CD4-positive, CD25-positive, alpha-beta regulatory T cell (primary cell): Measurements from ENCODE around the gene BDH1. TPM values are rescaled to one million over a fixed set of nuclear protein-coding genes. Genes with fewer than 3 reads are reported as not detected.

Experiments used
- ATAC-seq, 2 donors: fragments of 150-1000 bp; cut with Tn5 transposase; one replicate each; pipeline ENCODE4 v1.10.0; 2021; ENCODE audit warnings: low read depth in 2 of 2, moderate number of reproducible peaks in 2 of 2, moderate library complexity in 1 of 2
- DNase-seq, 3 donors: peaks; one replicate each; pipeline versions ENCODE4 v3.0.0 to v3.0.0-alpha.2; 2012 to 2022; ENCODE audit warnings: mixed read lengths in 1 of 3
- H3K27ac ChIP-seq: one replicate; pipeline ENCODE4 v1.7.0; 2013; ENCODE audit warnings: mild to moderate bottlenecking, low read length; ENCODE audit not compliant: insufficient read depth, poor library complexity, severe bottlenecking
- H3K27me3 ChIP-seq: one replicate; pipeline ENCODE4 v1.7.0; 2013; ENCODE audit warnings: low read length; ENCODE audit not compliant: control insufficient read depth, insufficient read depth
- H3K36me3 ChIP-seq: one replicate; pipeline ENCODE4 v1.7.0; 2013; ENCODE audit warnings: mild to moderate bottlenecking, low read length, moderate library complexity; ENCODE audit not compliant: control insufficient read depth, insufficient read depth
- H3K4me1 ChIP-seq: 2 replicates; pipeline ENCODE4 v1.7.0; 2013; ENCODE audit warnings: mild to moderate bottlenecking, low read length; ENCODE audit not compliant: insufficient read depth, control insufficient read depth, poor library complexity, severe bottlenecking
- H3K4me3 ChIP-seq: one replicate; pipeline ENCODE4 v1.7.0; 2013; ENCODE audit warnings: low read depth, mild to moderate bottlenecking, low read length, moderate library complexity
- H3K9me3 ChIP-seq, 2 experiments: 1 replicate in 1 of 2; 2 replicates in 1 of 2; pipeline ENCODE4 v1.7.0; 2013; ENCODE audit warnings: low read length in 2 of 2, mild to moderate bottlenecking in 1 of 2, moderate library complexity in 1 of 2; ENCODE audit not compliant: control insufficient read depth in 2 of 2
- H3K27ac Mint-ChIP-seq, 3 donors: one replicate each; pipeline ENCODE4 v1.8.0; 2020 to 2022; ENCODE audit warnings: mild to moderate bottlenecking in 3 of 3, mixed read lengths in 3 of 3, moderate library complexity in 2 of 3
- H3K27me3 Mint-ChIP-seq: one replicate; pipeline ENCODE4 v1.8.0; 2022; ENCODE audit warnings: mild to moderate bottlenecking, mixed read lengths
- H3K36me3 Mint-ChIP-seq: one replicate; pipeline ENCODE4 v1.8.0; 2020; ENCODE audit warnings: mixed read lengths
- H3K4me1 Mint-ChIP-seq, 4 donors: one replicate each; pipeline ENCODE4 v1.8.0; 2020 to 2022; ENCODE audit warnings: mixed read lengths in 4 of 4, mild to moderate bottlenecking in 1 of 4
- H3K4me3 Mint-ChIP-seq, 4 donors: one replicate each; pipeline ENCODE4 v1.8.0; 2020 to 2022; ENCODE audit warnings: mild to moderate bottlenecking in 4 of 4, mixed read lengths in 4 of 4, moderate library complexity in 3 of 4
- H3K9me3 Mint-ChIP-seq, 7 donors: one replicate each; pipeline ENCODE4 v1.8.0; 2020 to 2022; ENCODE audit warnings: mixed read lengths in 7 of 7, mild to moderate bottlenecking in 3 of 7, moderate library complexity in 2 of 7
- polyA plus RNA-seq, 4 donors: library from polyadenylated mRNA; unstranded; fragments of 300-500 nt; fragmentation: Illumina TruSeq; gene quantifications; one replicate each; pipeline ENCODE4 v1.2.3, GENCODE V29; 2021
- total RNA-seq: library from RNA; stranded (reverse); gene quantifications from one replicate; pipeline ENCODE4 v1.2.3, GENCODE V29; 2022

Gene BDH1
- total and polyA plus RNA-seq, 5 donors from 2014 or later, result 13.5 to 29.8 (median 20.3) TPM

- no peak overlapping the region for H3K4me3 Mint-ChIP-seq
- ATAC-seq, result no peak
- H3K36me3 ChIP-seq, result no peaks in the 10 kb centered on the region
- H3K36me3 Mint-ChIP-seq, result no peaks in the 10 kb centered on the region
- H3K27me3 ChIP-seq, result no peaks in the 10 kb centered on the region
- no peaks in the 10 kb centered on the region for H3K9me3 Mint-ChIP-seq
- H3K4me1 Mint-ChIP-seq, result no peaks in the 10 kb centered on the region
- no peak overlapping the region for H3K27ac Mint-ChIP-seq
- no peaks in the 10 kb centered on the region for H3K27me3 Mint-ChIP-seq
- no peaks in the 10 kb centered on the region for H3K9me3 ChIP-seq
- no peak overlapping the region for H3K4me3 ChIP-seq
- no peak for DNase-seq
- H3K27ac ChIP-seq, result no peak overlapping the region
- H3K4me1 ChIP-seq, result no peaks in the 10 kb centered on the region
These were observed 51.5 kb downstream of the BDH1 start for GRCh38 chr3:197504229-197504628.

DNA sequence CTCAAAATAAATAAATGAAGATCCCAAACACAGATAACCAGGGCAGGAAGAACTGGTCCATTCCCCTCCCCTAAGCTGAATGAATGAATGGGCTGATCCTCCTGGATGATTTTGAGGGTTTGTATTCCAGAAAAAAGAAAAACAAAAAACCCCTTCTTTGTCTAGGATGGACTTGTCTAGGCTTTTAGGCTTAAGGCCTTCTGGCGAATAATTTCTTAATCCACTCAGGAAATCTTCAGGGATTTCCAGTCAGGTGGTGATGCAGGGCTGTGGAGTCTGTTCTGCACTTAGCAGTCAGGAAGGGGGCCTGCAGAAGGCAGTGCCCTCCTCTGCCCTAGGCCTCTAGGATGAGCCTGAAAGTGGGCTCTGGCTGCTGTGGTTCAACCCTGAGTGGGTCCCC, 52.1 kb downstream of the BDH1 start:
- Mint-ChIP-seq H3K4me1 (no peaks in the 10 kb centered on the region), H3K9me3 (no peaks in the 10 kb centered on the region), H3K36me3 (no peaks in the 10 kb centered on the region), H3K27ac (no peak overlapping the region), H3K4me3 (no peak overlapping the region), H3K27me3 (no peaks in the 10 kb centered on the region)
- Histone ChIP-seq H3K27ac (no peak overlapping the region), H3K9me3 (no peaks in the 10 kb centered on the region), H3K36me3 (no peaks in the 10 kb centered on the region), H3K4me3 (no peak overlapping the region), H3K4me1 (no peaks in the 10 kb centered on the region), H3K27me3 (no peaks in the 10 kb centered on the region)
- DNase-seq (no peak), ATAC-seq (no peak)

GRCh38 chr3:197501879-197502620, 53.7 kb downstream of the BDH1 start:
- H3K27ac ChIP-seq, result no peak overlapping the region
- H3K9me3 ChIP-seq, result no peaks in the 10 kb centered on the region
- H3K4me1 ChIP-seq, result no peaks in the 10 kb centered on the region
- Mint-ChIP-seq H3K27me3 (no peaks in the 10 kb centered on the region), H3K9me3 (no peaks in the 10 kb centered on the region), H3K4me1 (no peaks in the 10 kb centered on the region), H3K4me3 (no peak overlapping the region), H3K27ac (no peak overlapping the region), H3K36me3 (no peaks in the 10 kb centered on the region)
- no peaks in the 10 kb centered on the region for H3K36me3 ChIP-seq
- DNase-seq (peak in 1 of 3 donors; percentile 61), ATAC-seq (peak in 1 of 2 donors; percentile 31)
- H3K4me3 ChIP-seq, result no peak overlapping the region
- no peaks in the 10 kb centered on the region for H3K27me3 ChIP-seq

DNA sequence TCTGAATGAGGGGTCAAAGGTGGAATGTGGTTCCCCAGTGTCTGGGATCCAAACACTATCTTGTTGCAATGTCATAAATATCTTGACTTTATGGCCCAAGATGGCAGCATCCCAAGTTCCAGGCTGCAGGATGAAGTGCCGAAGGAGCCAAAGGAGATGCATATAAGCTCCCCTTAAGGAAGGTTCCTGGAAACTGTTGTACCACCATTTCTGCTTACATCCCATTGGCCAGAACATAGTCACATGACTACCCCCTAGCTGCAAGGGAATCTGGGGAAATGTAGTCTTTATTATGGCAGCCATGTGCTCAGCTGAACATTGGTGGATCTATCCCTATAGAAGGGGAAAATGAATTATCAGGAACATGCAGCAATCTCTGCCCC, 54.3 kb downstream of the BDH1 start:
- Histone ChIP-seq H3K4me1 (no peaks in the 10 kb centered on the region), H3K9me3 (no peaks in the 10 kb centered on the region), H3K36me3 (no peaks in the 10 kb centered on the region), H3K27me3 (no peaks in the 10 kb centered on the region), H3K4me3 (no peak overlapping the region), H3K27ac (no peak overlapping the region)
- no peaks in the 10 kb centered on the region for H3K36me3 Mint-ChIP-seq
- no peaks in the 10 kb centered on the region for H3K4me1 Mint-ChIP-seq
- ATAC-seq (no peak), DNase-seq (peak in 1 of 3 donors; percentile 56)
- H3K4me3 Mint-ChIP-seq, result no peak overlapping the region
- no peaks in the 10 kb centered on the region for H3K27me3 Mint-ChIP-seq
- no peaks in the 10 kb centered on the region for H3K9me3 Mint-ChIP-seq
- H3K27ac Mint-ChIP-seq, result no peak overlapping the region

GRCh38 chr3:197500812-197501211, 55.0 kb downstream of the BDH1 start:
- H3K4me1 ChIP-seq, result no peaks in the 10 kb centered on the region
- no peaks in the 10 kb centered on the region for H3K9me3 ChIP-seq
- no peaks in the 10 kb centered on the region for H3K27me3 Mint-ChIP-seq
- no peak overlapping the region for H3K27ac Mint-ChIP-seq
- no peaks in the 10 kb centered on the region for H3K9me3 Mint-ChIP-seq
- ATAC-seq (no peak), DNase-seq (no peak)
- H3K36me3 ChIP-seq, result no peaks in the 10 kb centered on the region
- no peak overlapping the region for H3K4me3 Mint-ChIP-seq
- H3K4me3 ChIP-seq, result no peak overlapping the region
- H3K36me3 Mint-ChIP-seq, result no peaks in the 10 kb centered on the region
- no peaks in the 10 kb centered on the region for H3K27me3 ChIP-seq
- no peak overlapping the region for H3K27ac ChIP-seq
- no peaks in the 10 kb centered on the region for H3K4me1 Mint-ChIP-seq

DNA sequence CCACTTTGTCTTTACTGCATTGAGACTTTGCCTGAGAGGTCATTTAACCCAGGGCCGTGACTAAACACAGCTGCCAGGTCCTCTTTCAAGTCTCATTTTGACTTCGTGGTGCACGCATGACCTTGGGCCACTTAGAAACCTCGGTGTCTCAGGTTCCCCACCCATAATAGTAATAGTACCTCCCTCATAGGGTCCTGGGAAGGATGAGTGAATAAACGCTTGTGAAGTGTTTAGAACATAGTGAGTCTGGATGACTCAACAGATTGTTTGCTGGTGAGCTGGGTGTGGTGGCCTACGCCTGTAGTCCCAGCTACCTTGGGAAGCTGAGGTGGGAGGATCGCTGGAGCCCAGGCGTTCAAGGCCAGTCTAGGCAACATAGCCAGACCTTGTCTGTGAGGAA, 56.3 kb downstream of the BDH1 start:
- Histone ChIP-seq H3K27me3 (no peaks in the 10 kb centered on the region), H3K4me3 (no peak overlapping the region), H3K4me1 (no peaks in the 10 kb centered on the region), H3K36me3 (no peaks in the 10 kb centered on the region), H3K27ac (no peak overlapping the region), H3K9me3 (no peaks in the 10 kb centered on the region)
- Mint-ChIP-seq H3K9me3 (peaks cover 0 to 2% (median 0%) of the 10 kb centered on the region in 7 donors), H3K4me3 (no peak overlapping the region), H3K27ac (no peak overlapping the region), H3K27me3 (peaks cover 5% of the 10 kb centered on the region), H3K36me3 (no peaks in the 10 kb centered on the region), H3K4me1 (no peaks in the 10 kb centered on the region)
- ATAC-seq, result no peak
- DNase-seq, result no peak

GRCh38 chr3:197498499-197499241, 57.1 kb downstream of the BDH1 start:
- H3K4me3 ChIP-seq, result no peak overlapping the region
- H3K27me3 ChIP-seq, result no peaks in the 10 kb centered on the region
- no peak overlapping the region for H3K27ac ChIP-seq
- no peak for ATAC-seq
- Mint-ChIP-seq H3K27ac (no peak overlapping the region), H3K36me3 (no peaks in the 10 kb centered on the region), H3K4me1 (no peaks in the 10 kb centered on the region), H3K9me3 (peaks cover 0 to 2% (median 0%) of the 10 kb centered on the region in 7 donors), H3K27me3 (peaks cover 5% of the 10 kb centered on the region), H3K4me3 (no peak overlapping the region)
- no peaks in the 10 kb centered on the region for H3K9me3 ChIP-seq
- DNase-seq, result no peak
- H3K36me3 ChIP-seq, result no peaks in the 10 kb centered on the region
- H3K4me1 ChIP-seq, result no peaks in the 10 kb centered on the region

GRCh38 chr3:197496746-197497125, 59.0 kb downstream of the BDH1 start:
- DNase-seq, result no peak
- Mint-ChIP-seq H3K27ac (no peak overlapping the region), H3K27me3 (peaks cover 11% of the 10 kb centered on the region), H3K4me3 (no peak overlapping the region), H3K9me3 (peaks cover 0 to 2% (median 0%) of the 10 kb centered on the region in 7 donors), H3K36me3 (no peaks in the 10 kb centered on the region), H3K4me1 (no peaks in the 10 kb centered on the region)
- no peak overlapping the region for H3K27ac ChIP-seq
- no peaks in the 10 kb centered on the region for H3K4me1 ChIP-seq
- ATAC-seq, result no peak
- no peaks in the 10 kb centered on the region for H3K27me3 ChIP-seq
- no peaks in the 10 kb centered on the region for H3K9me3 ChIP-seq
- H3K4me3 ChIP-seq, result no peak overlapping the region
- no peaks in the 10 kb centered on the region for H3K36me3 ChIP-seq
